ENCODE data around the gene RFNG.

RFNG gene

GRCh38 chr17:82062076-82062983 is 10.7 kb upstream of the RFNG start:
- no peaks in the 10 kb centered on the region for H3K79me2 ChIP-seq (ENCODE audit: control insufficient read depth, insufficient read depth, low read length)
- H2BK120ac ChIP-seq (ENCODE audit: low read depth, low read length) = no peak overlapping the region
- H2BK5ac ChIP-seq (ENCODE audit: low read length) = no peak overlapping the region
- DNase-seq = no peak
- H3K18ac ChIP-seq (ENCODE audit: low read length) = no peak overlapping the region
- no peak overlapping the region for H4K5ac ChIP-seq (ENCODE audit: low read length)
- H3K56ac ChIP-seq (ENCODE audit: low read length) = no peak overlapping the region
- H3K36me3 ChIP-seq (ENCODE audit: control insufficient read depth, insufficient read depth, low read length) = peaks cover 4% of the 10 kb centered on the region
- no peak overlapping the region for H4K8ac ChIP-seq (ENCODE audit: low read depth, low read length)
- H3K4ac ChIP-seq (ENCODE audit: low read depth, low read length) = no peak overlapping the region
- H3K4me1 ChIP-seq (ENCODE audit: control insufficient read depth, low read depth, low read length) = no peaks in the 10 kb centered on the region
- H3K4me3 ChIP-seq (ENCODE audit: low read length) = no peak overlapping the region
- no peak overlapping the region for H3K27ac ChIP-seq (ENCODE audit: low read depth, low read length)
- no peak overlapping the region for H3K9ac ChIP-seq (ENCODE audit: low read length)
- H2AK5ac ChIP-seq (ENCODE audit: low read length) = no peak overlapping the region
- no peaks in the 10 kb centered on the region for H3K27me3 ChIP-seq (ENCODE audit: insufficient read depth, low read length, poor library complexity)
- no CpG with 5 or more reads among the region's 24 CpGs for WGBS (ENCODE audit: extremely low coverage, insufficient coverage, low lambda C conversion rate)
- H3K4me2 ChIP-seq (ENCODE audit: low read length) = no peak overlapping the region
- H3K23ac ChIP-seq (ENCODE audit: low read length) = no peak overlapping the region
- peaks cover 2% of the 10 kb centered on the region for H3K79me1 ChIP-seq (ENCODE audit: low read length)
- no peak overlapping the region for H2BK15ac ChIP-seq (replicated peaks; ENCODE audit: low read depth)

- Histone ChIP-seq H3K4me3 (ENCODE audit: low read length) (no peak overlapping the region), H4K8ac (ENCODE audit: low read depth, low read length) (no peak overlapping the region), H3K9ac (ENCODE audit: low read length) (no peak overlapping the region), H2BK15ac (replicated peaks; ENCODE audit: low read depth) (no peak overlapping the region), H3K27me3 (ENCODE audit: insufficient read depth, low read length, poor library complexity) (no peaks in the 10 kb centered on the region), H3K56ac (ENCODE audit: low read length) (no peak overlapping the region), H3K79me2 (ENCODE audit: control insufficient read depth, insufficient read depth, low read length) (no peaks in the 10 kb centered on the region), H2BK5ac (ENCODE audit: low read length) (no peak overlapping the region), H4K5ac (ENCODE audit: low read length) (no peak overlapping the region), H3K18ac (ENCODE audit: low read length) (no peak overlapping the region), H3K4me1 (ENCODE audit: control insufficient read depth, low read depth, low read length) (no peaks in the 10 kb centered on the region), H2AK5ac (ENCODE audit: low read length) (no peak overlapping the region), H2BK120ac (ENCODE audit: low read depth, low read length) (no peak overlapping the region), H3K79me1 (ENCODE audit: low read length) (peaks cover 2% of the 10 kb centered on the region), H3K4me2 (ENCODE audit: low read length) (no peak overlapping the region), H3K27ac (ENCODE audit: low read depth, low read length) (no peak overlapping the region), H3K4ac (ENCODE audit: low read depth, low read length) (no peak overlapping the region), H3K23ac (ENCODE audit: low read length) (no peak overlapping the region), H3K36me3 (ENCODE audit: control insufficient read depth, insufficient read depth, low read length) (peaks cover 4% of the 10 kb centered on the region)
- no CpG with 5 or more reads among the region's 34 CpGs for WGBS (ENCODE audit: extremely low coverage, insufficient coverage, low lambda C conversion rate)
- no peak for DNase-seq
These were observed 9.7 kb upstream of the RFNG start for GRCh38 chr17:82061047-82061925.

- DNase-seq = no peak
- Histone ChIP-seq H3K36me3 (ENCODE audit: control insufficient read depth, insufficient read depth, low read length) (peaks cover 5% of the 10 kb centered on the region), H3K27me3 (ENCODE audit: insufficient read depth, low read length, poor library complexity) (no peaks in the 10 kb centered on the region)
These were observed 9.0 kb upstream of the RFNG start for GRCh38 chr17:82060614-82061013.

GRCh38 chr17:82060001-82060380 is 8.4 kb upstream of the RFNG start:
- Histone ChIP-seq H3K27ac (ENCODE audit: low read depth, low read length) (no peak overlapping the region), H3K79me2 (ENCODE audit: control insufficient read depth, insufficient read depth, low read length) (no peaks in the 10 kb centered on the region), H3K4me1 (ENCODE audit: control insufficient read depth, low read depth, low read length) (no peaks in the 10 kb centered on the region), H3K4ac (ENCODE audit: low read depth, low read length) (no peak overlapping the region), H3K4me3 (ENCODE audit: low read length) (no peak overlapping the region), H2BK5ac (ENCODE audit: low read length) (no peak overlapping the region), H2AK5ac (ENCODE audit: low read length) (no peak overlapping the region), H3K56ac (ENCODE audit: low read length) (no peak overlapping the region), H3K18ac (ENCODE audit: low read length) (no peak overlapping the region), H3K9ac (ENCODE audit: low read length) (no peak overlapping the region), H3K4me2 (ENCODE audit: low read length) (no peak overlapping the region), H4K8ac (ENCODE audit: low read depth, low read length) (no peak overlapping the region), H3K36me3 (ENCODE audit: control insufficient read depth, insufficient read depth, low read length) (peaks cover 8% of the 10 kb centered on the region), H2BK15ac (replicated peaks; ENCODE audit: low read depth) (no peak overlapping the region), H3K23ac (ENCODE audit: low read length) (no peak overlapping the region), H3K27me3 (ENCODE audit: insufficient read depth, low read length, poor library complexity) (no peaks in the 10 kb centered on the region), H2BK120ac (ENCODE audit: low read depth, low read length) (no peak overlapping the region), H4K5ac (ENCODE audit: low read length) (no peak overlapping the region), H3K79me1 (ENCODE audit: low read length) (peaks cover 2% of the 10 kb centered on the region)
- DNase-seq = no peak
- WGBS (ENCODE audit: extremely low coverage, insufficient coverage, low lambda C conversion rate) = no CpG with 5 or more reads among the region's 16 CpGs

More at GRCh38 chr17:82060614-82061013, 9.0 kb upstream of the RFNG start:
- Histone ChIP-seq H3K23ac (ENCODE audit: low read length) (no peak overlapping the region), H3K9ac (ENCODE audit: low read length) (no peak overlapping the region), H3K4me1 (ENCODE audit: control insufficient read depth, low read depth, low read length) (no peaks in the 10 kb centered on the region), H2BK5ac (ENCODE audit: low read length) (no peak overlapping the region), H3K79me1 (ENCODE audit: low read length) (peaks cover 2% of the 10 kb centered on the region), H2AK5ac (ENCODE audit: low read length) (no peak overlapping the region), H3K56ac (ENCODE audit: low read length) (no peak overlapping the region), H4K5ac (ENCODE audit: low read length) (no peak overlapping the region), H2BK15ac (replicated peaks; ENCODE audit: low read depth) (no peak overlapping the region), H3K4ac (ENCODE audit: low read depth, low read length) (no peak overlapping the region), H3K27ac (ENCODE audit: low read depth, low read length) (no peak overlapping the region), H3K18ac (ENCODE audit: low read length) (no peak overlapping the region), H3K4me3 (ENCODE audit: low read length) (no peak overlapping the region), H3K4me2 (ENCODE audit: low read length) (no peak overlapping the region), H3K79me2 (ENCODE audit: control insufficient read depth, insufficient read depth, low read length) (no peaks in the 10 kb centered on the region), H4K8ac (ENCODE audit: low read depth, low read length) (no peak overlapping the region), H2BK120ac (ENCODE audit: low read depth, low read length) (no peak overlapping the region)
- WGBS (ENCODE audit: extremely low coverage, insufficient coverage, low lambda C conversion rate) = no CpG with 5 or more reads among the region's 14 CpGs

GRCh38 chr17:82059272-82060000 is 7.8 kb upstream of the RFNG start:
- H3K18ac ChIP-seq (ENCODE audit: low read length) = no peak overlapping the region
- H4K5ac ChIP-seq (ENCODE audit: low read length) = no peak overlapping the region
- no peak overlapping the region for H2AK5ac ChIP-seq (ENCODE audit: low read length)
- H3K9ac ChIP-seq (ENCODE audit: low read length) = no peak overlapping the region
- H3K4me2 ChIP-seq (ENCODE audit: low read length) = no peak overlapping the region
- H3K79me2 ChIP-seq (ENCODE audit: control insufficient read depth, insufficient read depth, low read length) = no peaks in the 10 kb centered on the region
- no peak overlapping the region for H2BK5ac ChIP-seq (ENCODE audit: low read length)
- H2BK15ac ChIP-seq (replicated peaks; ENCODE audit: low read depth) = no peak overlapping the region
- no peak for DNase-seq
- no peaks in the 10 kb centered on the region for H3K79me1 ChIP-seq (ENCODE audit: low read length)
- peaks cover 9% of the 10 kb centered on the region for H3K36me3 ChIP-seq (ENCODE audit: control insufficient read depth, insufficient read depth, low read length)
- no peak overlapping the region for H4K8ac ChIP-seq (ENCODE audit: low read depth, low read length)
- H3K4ac ChIP-seq (ENCODE audit: low read depth, low read length) = no peak overlapping the region
- no peak overlapping the region for H3K4me3 ChIP-seq (ENCODE audit: low read length)
- H3K56ac ChIP-seq (ENCODE audit: low read length) = no peak overlapping the region
- no peak overlapping the region for H2BK120ac ChIP-seq (ENCODE audit: low read depth, low read length)
- H3K23ac ChIP-seq (ENCODE audit: low read length) = no peak overlapping the region
- H3K27ac ChIP-seq (ENCODE audit: low read depth, low read length) = no peak overlapping the region
- no peaks in the 10 kb centered on the region for H3K4me1 ChIP-seq (ENCODE audit: control insufficient read depth, low read depth, low read length)
- no CpG with 5 or more reads among the region's 19 CpGs for WGBS (ENCODE audit: extremely low coverage, insufficient coverage, low lambda C conversion rate)
- H3K27me3 ChIP-seq (ENCODE audit: insufficient read depth, low read length, poor library complexity) = no peaks in the 10 kb centered on the region

Measured in mesendoderm (in vitro differentiated cells).